ENCODE measurements around the gene GCN1.
"Not testable (repeated sequence)": the region's sequence is repeated elsewhere in the genome, so short reads cannot be mapped to it uniquely, and the experiment has no call there.

Gene GCN1

DNA sequence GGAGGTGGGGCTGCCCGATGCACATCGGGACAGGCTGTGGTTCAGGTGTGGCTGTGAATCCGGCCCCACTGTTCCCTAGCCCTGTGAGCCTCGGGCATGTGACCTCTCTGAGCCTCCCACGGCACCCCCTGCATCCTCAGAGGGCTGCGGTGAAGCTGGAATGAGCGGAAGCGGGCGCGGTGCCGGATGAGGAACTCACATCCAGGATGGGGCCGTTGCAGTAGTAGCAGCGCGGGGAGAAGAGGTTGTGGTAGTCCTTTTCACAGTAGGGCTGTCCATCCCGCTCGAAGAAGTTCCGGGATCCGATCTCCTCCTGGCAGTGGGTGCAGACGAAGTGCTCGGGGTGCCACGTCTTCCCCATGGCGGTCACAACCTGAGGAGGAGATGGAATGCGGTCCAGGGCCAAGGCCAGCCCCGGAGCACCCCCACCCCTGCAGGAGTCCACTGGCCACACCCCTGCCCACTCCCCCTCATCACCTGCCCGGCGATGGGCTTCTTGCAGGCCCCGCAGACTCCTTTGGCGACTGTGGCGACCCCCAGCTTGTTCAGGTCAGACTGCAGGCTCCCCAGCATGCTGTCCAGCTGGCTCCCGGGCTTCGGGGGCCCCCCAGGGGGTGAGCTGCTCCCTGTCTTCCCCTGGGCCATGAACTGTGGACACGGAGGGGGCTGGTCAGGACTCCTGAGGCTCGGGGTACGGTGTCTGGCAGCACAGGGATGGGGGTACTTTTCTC lies 20.3 kb upstream of the GCN1 start:
- no peak for DNase-seq (ENCODE audit: low read depth in 2 of 2)

DNA sequence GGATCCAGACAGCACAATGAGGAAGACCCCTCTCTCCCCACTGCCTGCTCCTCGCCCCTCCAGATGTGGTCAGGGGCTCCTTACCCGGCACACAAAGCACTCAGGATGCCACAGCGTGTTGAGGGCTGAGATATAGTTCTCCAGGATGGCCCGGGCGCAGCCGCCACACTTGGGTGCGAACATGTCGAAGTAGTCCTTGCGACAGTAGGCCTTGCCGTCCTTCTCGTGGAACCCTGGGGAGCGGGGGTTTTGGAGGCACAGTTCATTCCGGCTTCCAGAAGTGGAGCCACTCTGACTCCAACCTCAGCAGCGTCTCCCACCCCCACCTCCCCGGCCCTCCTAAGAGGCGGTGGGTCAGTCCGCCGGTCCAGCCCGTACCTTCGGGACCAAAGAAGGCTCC lies 19.2 kb upstream of the GCN1 start:
- no peak for DNase-seq (ENCODE audit: low read depth in 2 of 2)

DNA sequence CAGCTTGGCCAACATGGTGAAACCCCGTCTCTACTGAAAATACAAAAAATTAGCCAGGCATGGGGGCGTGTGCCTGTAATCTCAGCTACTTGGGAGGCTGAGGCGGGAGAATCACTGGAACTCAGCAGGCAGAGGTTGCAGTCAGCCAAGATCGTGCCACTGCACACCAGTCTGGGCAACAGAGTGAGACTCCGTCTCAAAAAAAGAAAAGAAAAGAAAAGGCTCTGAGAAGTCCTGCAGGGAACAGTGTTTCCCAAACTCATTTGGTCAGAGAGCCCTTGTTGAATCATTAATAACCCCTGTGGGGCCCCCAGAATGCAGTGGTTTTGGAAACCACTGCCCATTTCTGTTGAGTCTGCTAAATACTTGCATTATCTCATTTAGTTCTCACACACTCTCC lies 18.7 kb upstream of the GCN1 start:
- DNase-seq (ENCODE audit: low read depth in 2 of 2): not testable (repeated sequence)

DNA sequence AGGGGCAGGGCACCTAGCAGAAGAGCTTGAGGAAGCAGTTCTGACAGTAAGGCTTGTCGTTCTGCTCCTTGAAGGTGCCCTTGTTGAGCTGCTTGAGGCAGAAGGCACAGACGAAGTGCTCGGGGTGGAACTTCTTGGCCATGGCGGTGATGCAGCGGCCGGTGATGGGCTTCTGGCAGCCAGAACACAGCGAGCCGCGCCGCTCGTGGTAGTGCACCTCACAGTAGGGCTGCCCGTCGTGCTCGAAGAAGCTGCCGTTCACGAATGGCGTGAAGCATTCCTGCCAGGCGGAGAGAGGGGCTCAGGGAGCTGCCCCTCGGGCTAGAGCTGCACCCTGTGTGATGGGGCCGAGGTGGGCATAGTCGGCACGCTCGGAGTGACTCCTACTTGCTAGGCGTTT lies 17.8 kb upstream of the GCN1 start:
- no peak for DNase-seq (ENCODE audit: low read depth in 2 of 2)

DNA sequence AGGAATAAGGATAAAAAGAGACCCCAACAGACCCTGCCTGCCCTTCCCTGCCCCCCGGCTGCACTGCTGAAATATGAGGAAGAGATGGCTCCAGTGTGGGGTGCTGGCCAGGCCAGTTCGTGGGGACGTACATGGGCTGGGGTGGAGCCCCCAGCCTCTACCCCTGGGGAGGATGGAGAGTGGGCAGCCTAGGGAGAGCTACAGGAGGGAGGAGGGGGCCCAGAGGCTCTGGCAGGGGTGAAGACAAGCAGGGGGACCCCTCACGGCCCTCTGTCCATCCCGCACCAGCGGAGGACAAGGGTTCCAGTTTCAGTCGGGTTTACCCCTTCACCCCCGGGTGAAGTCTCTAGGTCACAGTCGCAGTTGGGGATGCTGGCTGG lies 17.4 kb upstream of the GCN1 start:
- no peak for DNase-seq (ENCODE audit: low read depth in 2 of 2)

DNA sequence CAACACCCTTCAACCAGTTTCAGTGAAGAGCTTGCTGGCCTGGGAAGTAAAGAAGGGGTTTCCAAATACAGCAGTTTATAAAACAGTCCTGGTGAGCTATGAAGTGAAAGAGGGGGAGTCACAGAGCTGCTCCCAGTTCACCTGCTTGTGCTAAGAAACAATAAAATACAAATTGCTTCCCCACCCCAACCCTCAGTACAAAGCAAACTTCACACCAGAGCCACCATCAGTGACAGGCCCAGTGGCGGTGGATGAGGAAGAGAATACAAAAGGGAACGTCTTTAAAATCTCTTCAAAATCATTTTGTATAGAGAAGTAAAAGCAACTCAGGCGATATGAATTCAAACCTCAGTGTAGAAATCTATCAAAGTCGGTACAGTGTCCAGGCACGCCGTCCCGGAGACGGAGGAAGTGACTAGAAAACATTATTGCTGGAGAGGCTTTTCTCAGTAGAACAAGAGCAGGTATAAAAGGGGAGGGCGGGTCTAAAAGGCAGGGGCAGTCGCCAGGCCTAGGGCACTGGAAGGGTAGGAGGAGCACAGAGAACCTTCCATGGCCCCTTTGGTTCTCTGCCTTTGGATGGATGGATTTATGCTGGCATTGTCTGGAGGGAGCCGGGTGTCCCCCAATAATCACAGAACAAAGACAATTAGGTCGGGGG lies 16.9 kb upstream of the GCN1 start:
- no peak for DNase-seq (ENCODE audit: low read depth in 2 of 2)

DNA sequence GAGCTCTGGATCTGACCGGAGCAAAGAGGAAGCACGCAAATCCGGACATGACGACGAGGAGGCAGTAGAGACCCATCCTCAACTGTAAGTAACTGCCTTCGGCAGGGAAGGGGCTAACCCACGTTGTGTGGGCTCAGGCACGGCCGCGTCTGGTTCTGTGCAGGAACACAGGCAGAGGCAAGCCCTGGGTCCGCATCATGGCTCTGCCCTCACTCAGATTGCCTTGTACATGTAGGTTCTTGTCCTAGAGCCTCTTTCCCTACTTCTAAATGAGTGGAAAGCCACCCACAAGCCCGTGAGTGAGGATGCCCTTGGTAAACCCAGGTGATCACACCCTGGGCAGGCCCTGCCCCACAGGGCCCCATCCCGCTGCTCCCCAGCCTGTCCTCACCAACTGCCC lies 15.3 kb upstream of the GCN1 start:
- DNase-seq (ENCODE audit: low read depth in 2 of 2): no peak

DNA sequence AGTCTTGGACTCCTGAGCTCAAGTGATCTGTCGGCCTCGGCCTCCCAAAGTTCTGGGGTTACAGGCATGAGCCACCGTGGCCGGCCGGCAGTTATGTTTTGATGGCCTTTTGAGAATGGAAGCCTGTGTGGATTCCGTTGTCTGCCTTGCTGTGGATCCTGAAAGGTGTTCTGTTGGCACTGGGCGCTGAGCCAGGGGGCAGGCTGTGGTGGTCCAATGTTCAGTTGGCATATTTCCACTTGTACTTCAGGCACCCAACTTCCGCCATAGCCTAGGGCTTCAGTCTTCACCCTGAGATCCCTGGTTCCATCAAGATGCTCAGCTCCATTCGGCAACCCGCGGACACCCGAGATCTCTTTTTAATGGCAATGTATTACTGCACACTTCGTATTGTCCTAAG lies 12.7 kb upstream of the GCN1 start:
- DNase-seq (ENCODE audit: low read depth in 2 of 2): no peak

DNA sequence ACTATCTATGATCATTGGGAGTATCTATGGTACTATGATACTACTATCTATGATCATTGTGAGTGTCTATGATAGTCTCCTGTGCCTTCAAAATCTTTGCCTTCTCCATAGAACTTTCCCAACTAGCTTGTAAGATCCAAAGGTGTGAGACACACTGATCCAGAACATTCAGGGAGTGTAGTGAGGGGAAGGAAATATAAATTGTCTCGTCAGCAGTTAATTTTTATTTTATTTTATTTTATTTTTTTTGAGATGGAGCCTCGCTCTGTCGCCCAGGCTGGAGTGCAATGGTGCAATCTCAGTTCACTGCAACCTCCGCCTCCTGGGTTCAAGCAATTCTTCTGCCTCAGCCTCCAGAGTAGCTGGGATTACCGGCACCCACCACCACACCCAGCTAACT lies 12.3 kb upstream of the GCN1 start:
- not testable (repeated sequence) for DNase-seq (ENCODE audit: low read depth in 2 of 2)

DNA sequence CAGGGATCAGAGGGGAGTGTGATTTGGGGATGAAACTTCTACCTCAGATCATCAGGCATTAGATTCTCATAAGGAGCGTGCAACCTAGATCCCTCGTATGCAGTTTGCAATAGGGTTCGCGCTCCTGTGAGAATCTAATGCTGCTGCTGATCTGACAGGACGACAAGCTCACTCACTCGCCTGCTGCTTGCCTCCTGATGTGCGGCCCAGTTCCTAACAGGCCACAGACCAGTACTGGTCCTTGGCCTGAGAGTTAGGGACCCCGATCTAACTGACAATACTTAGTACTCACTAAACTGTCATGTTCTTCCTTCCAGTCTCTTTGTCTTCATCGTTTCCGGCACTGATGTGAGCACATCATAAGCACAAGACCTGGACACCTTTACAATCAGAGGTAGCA lies 11.7 kb upstream of the GCN1 start:
- DNase-seq (ENCODE audit: low read depth in 2 of 2): no peak

DNA sequence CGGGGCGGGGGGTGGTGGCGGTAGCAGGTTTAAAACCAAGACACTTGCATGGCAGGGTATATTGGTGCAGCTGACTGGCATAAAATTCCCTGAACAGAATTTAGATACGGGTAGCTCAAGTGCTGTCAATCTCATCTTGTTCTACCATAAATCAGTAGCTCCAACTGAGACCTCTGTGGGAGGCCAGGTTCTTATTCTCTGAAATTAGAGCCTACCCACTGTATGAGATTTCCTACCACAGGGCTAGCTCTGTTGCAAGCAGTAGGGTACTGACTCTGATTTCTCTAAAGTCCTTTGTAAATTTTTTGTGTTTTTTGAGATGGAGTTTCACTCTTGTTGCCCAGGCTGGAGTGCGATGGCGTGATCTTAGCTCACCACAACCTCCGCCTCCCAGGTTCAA lies 9.7 kb upstream of the GCN1 start:
- no peak for DNase-seq (ENCODE audit: low read depth in 2 of 2)

DNA sequence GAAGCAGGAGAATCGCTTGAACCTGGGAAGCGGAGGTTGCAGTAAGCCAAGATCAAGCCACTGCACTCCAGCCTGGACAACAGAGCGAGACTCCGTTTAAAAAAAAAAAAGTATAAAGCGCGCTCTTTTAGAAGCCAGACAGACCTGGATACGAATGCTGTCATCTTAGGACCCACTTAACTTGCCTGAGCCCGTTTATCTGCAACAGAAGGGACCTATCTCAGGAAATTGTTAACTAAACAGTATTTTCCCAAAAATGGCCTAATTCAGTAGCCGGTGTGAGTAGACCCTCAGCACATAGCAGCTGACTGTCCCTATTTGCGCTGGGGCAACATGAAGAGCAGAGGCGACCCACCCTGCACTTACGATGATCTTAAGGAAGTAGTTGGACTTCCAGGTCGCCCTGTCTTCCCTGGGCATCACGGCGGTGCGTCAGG lies 5.9 kb upstream of the GCN1 start:
- DNase-seq (ENCODE audit: low read depth in 2 of 2): no peak

DNA sequence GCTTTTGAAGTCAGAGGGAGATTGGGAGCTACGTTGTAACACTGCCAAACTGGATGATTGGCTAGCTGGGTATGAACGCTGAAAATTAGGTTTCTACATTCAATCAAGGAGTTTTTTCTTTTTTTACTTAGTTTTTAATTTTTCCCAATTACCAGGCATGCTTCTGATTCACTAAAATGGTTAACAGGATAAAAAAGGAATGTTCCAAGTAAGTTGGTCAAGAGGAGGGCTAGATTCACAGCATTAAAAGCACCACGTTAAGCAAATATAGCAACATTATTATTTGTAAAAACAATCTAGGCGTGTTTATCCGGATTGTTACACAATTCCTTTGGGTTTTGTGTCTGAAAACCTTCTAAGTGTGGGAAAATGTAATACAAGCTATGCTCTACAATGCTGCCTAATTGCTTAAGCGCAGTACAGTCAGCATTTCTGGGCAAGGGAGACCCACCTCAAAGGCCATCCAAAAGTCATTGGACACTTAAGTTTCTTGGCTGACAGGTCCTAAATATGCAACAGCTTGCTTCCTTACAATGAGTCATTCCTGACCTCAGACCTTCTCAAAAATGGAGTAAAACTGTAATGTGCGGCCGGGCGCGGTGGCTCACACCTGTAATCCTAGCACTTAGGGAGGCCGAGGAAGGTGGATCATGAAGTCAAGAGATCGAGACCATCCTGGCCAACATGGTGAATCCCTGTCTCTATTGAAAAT lies 5.2 kb upstream of the GCN1 start:
- peak in 1 of 2 donors; percentile 27 for DNase-seq (ENCODE audit: low read depth in 2 of 2)

DNA sequence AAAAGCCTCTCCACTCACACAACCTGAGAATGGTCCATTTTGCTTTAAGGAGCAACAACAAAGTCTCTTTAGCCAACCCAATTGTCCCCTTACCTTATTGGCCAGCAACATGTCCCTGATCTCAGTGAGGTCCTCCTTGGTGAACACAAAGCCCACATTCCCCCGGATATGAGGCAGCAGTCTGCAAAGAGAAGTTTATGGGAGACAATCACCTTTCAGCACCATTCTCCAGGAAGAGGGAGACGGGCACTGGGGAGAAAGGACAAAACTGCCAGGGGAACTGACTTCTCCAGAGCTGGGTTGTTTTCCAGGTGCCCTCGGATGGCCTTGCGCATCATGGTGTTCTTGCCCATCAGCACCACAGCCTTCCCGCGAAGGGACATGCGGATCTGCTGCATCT lies 4.5 kb upstream of the GCN1 start:
- no peak for DNase-seq (ENCODE audit: low read depth in 2 of 2)

DNA sequence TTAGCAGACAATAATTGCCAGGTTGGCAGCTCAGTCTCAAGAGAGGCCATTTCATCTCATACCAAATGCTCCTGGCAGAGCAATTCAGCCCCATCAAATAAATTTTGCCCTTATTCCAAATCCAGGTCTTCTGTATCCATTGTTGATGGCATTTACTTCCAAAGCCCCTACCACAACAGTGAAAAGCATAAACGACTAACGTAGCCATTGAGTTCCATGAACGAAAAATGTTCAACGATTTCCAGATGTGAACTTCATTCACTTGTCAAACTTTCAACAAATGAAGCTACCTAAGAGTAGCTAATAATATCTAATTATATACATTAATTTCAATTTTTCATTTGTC lies 3.0 kb upstream of the GCN1 start:
- no peak for DNase-seq (ENCODE audit: low read depth in 2 of 2)

DNA sequence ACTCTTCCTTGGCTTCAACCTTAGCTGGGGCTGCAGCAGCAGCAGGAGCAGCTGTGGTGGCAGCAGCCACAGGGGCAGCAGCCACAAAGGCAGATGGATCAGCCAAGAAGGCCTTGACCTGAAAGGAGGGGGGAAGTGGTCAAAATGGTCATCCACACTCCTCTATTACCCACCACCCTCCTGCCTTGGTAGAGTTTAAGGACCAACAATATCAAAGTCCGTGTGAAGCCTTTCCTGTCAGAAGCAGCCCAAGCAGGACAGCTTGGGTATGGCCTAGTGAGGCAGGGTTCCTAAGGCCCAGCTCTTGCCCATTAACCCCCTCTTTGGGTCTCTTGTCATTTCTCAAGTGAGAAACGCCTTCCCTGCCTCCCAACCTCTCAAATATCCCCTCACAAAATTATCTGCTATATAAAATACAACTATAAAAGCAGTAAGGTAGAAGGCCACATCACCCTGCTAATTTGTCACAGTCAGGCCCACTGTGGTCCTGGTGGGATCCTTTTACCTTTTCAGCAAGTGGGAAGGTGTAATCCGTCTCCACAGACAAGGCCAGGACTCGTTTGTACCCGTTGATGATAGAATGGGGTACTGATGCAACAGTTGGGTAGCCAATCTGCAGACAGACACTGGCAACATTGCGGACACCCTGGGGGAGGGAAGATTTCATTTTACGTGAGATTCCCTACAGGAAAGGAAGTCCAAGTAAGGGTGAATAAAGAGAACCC lies 2.5 kb upstream of the GCN1 start:
- not testable (repeated sequence) for DNase-seq (ENCODE audit: low read depth in 2 of 2)

DNA sequence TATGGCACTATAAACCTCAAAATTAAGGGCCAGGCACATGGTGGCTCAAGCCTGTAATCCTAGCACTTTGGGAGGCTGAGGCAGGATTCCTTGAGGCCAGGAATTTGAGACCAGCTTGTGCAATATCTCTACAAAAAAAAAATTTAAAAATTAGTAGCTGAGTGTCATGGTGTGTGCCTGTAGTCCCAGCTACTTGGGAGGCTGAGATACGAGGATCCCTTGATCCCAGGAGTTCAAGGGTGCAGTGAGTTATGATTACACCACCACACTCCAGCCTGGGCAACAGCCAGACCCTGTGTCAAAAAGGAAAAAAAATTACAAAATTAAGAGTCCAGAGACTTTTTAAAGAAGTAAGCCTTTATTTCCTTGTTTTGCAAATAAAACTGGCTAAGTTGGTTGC lies 1.8 kb upstream of the GCN1 start:
- no peak for DNase-seq (ENCODE audit: low read depth in 2 of 2)

DNA sequence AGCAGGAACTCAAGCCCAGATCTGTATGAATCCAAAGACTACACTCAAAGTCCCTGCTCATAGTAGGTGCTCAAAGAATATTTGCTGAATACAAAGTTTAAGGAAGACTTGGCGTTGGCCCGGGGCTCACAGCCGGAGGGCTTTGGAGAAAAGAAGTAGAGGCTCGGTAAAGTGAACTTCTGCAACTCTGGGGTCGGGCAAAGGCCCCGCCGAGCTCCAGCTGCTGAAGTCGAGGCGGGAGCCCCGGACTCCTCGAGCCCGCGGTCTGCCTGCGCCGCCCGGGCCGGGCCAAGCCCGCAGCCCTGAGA lies 335 bp downstream of the GCN1 start:
- DNase-seq (ENCODE audit: low read depth in 2 of 2): no peak

DNA sequence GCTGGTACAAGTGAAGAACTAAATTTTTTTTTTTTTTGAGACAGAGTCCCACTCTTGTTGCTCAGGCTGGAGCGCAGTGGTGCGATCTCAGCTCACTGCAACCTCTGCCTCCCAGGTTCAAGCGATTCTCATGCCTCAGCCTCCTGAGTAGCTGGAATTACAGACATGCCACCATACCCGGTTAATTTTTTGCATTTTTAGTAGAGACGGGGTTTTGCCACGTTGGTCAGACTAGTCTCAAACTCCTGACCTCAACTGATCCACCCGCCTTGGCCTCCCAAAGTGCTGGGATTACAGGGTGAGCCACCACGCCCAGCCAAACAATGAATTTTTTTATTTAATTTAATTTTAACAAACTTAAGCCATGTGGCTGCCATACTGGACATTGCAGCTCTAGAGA lies 1.2 kb downstream of the GCN1 start:
- DNase-seq (ENCODE audit: low read depth in 2 of 2): not testable (repeated sequence)

DNA sequence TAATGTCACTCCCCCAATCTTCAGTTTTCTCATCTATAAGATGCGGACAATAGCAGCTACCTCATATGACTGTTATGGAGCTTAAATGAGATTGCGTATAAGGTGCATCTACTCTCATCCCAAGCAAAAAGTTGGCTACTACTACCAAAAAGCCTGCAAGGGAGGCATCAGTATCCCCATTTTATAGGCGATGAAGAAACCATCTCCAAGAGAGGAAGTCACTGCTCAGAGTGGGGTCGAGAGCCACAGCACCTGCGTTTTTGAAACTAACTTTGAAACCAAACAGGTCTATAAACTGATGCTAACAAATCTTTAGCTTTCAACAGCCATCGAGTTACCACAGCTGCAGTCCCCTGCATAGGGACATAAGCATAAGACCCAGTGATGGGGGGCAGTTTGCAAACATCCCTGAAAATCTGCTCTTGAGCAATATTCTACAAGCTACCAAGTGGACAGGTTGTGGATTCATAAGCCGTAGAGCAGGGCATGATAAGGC lies 3.5 kb downstream of the GCN1 start:
- no peak for DNase-seq (ENCODE audit: low read depth in 2 of 2)

DNA sequence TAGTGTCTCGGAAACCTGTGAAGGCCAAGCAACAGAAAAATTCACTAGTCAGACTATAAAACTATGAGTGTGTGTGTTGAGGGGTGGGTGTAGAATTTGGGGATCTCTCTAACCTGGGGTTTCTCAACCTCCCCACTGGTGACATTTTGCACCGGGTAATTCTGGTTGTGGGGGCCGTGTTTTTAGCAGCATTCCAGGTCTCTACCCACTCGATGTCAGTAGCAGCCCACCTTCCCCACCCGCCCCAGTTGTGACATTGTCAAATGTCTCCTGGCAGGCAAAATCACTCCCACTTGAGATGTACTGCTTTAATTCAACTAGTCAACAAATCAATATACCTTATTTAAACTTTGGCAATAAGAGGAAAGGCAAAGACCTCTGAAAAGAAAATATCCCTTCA lies 4.1 kb downstream of the GCN1 start:
- no peak for DNase-seq (ENCODE audit: low read depth in 2 of 2)

DNA sequence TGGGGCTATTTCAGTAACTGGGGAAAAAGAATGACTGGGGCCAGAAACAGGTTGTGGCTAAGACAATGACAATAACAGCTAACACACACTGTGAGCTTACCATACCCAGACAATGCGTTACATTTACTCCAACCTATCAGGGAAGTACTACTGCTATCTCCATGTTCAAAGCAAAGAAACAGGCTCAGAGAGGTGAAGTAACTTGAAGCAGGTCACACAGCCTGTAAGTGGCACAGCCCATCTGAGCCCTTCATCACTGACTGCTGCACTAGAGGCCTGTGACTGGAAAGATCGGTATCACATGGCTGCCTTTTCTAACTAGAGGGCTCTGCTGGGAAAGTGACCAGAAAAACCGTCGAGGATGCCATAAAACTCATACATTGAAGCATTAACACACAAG lies 7.9 kb downstream of the GCN1 start:
- DNase-seq (ENCODE audit: low read depth in 2 of 2): no peak

DNA sequence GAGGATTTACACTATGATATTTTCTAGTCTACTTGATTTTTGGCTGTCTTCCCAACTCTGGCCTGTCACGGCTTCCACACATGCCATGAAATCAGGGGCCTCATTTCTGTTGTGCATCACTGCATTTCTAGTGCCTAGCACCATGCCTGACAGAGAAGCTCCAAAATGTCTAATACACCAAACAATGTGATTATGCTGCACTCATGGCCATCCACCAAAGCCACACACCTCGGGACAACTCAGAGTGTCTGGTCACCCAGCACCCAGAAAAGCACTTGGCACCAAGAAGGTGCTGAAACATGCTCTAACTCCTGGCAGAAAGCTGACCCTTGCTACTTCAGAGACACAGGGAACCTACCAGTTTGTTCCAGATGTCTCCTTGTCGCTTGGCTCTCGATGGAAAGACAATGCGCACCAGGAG lies 11.3 kb downstream of the GCN1 start:
- DNase-seq (ENCODE audit: low read depth in 2 of 2): no peak
